Measurements from ENCODE around the gene SKI.

The SKI gene

DNA sequence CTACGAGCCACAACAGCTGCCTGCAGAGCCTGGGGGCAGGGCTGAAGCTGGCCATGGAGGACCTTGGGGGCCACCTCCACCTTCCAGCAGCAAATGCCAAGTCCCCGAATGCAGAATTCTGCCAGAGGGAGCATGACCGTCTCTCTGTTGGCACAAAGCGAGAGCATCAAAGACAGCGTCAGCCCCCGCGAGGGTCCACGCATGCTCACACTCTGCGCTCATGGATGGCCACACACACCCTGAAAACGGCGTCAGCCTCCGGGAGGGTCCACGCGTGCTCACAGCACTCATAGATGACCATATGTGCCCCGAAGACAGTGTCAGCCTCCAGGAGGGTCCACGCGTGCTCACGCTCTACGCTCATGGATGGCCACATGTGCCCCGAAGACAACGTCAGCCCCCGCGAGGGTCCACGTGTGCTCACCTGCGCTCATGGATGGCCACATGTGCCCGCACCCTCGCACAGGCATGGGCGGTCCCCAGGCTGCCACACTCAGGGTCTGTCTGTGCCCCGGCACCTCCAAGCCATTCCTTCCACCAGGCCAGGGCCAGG lies 116.7 kb downstream of the SKI start:
- no peak for DNase-seq

DNA sequence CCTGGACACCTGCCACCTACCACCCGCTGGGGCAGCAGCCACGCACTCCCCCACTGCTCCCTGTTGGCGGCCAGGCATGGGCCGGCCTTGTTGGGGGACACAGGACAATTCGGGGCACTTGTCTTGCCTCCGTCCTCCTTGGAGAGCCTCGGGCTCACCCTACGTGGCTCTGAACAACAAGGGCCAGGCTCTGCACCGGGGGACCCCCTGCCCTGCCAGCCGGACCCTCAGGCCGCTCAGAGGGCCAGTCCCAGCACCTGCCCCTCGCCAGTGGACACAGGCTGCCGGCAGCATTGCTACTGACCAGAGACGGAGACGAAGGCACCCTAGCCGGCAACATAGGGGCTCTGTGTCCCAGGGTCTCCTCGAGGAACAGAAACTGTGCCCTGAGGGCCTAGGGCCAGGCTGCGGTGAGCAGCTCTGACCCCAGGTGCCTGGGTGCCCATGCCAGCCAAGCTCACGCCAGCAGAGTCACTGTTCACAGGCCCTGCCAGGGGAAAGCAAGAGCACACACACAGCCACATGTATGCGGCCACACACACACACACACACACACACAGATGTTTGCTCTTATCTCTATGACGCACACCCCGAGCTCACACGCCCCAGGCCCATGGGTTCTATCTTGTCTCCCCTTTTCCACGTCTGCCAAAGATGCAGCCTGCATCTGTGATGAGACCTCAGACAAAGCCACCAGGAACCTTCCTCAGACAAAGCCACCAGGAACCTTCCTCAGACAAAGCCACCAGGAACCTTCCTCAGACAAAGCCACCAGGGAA lies 117.4 kb downstream of the SKI start:
- DNase-seq, result no peak

DNA sequence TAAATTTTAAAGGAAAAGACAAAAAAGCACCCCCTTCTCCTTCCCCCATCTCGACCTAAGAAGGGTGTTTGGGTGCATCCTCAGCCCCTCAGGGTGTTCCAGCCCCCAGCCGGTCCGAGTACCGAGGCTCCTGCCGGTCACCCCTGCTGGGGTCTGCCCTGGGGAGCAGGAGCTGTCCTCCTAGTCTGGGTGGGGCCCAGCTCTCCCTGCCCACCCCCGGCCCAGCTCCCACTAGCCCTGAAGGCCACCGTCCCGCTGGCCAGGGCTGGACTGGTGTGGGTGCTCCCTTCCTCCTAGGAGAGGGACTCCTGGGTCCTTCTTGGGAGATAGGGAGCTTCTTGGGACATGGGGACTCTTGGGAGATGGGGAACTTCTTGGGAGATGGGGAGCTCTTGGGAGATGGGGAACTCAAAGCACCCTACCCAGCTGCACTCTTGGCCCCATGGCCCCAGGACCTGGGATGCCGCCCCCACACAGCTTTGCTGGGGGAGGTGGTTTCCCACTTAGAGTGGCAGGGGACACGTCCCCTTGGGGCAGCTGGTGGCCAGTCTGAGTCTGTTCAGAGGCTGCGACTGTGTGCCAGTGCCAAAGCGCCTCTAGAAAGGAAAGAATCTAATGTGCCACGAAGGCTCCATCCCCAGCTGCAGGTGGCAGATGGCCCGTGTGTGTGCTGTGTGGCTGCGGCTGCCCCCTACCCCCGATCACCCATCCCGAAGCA lies 118.7 kb downstream of the SKI start:
- DNase-seq, result no peak

DNA sequence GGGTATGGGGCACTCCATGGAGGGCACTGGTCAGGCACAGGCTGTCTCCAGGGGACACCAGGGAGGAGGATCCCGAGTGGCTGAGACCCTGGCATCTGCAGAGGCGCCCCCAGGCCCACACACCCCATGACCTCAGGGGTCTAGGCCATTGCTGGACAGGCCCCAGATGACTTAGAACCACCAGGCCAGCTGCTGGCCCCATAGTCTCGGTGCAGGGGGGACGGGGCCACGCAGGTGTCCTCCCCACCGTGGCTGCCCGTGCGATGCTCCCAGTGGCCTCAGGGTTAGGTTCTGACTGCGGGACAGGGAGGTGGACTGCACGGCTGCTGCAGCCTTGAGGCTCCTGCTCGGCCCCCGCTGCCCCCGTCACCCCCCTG lies 119.3 kb downstream of the SKI start:
- DNase-seq, result no peak

DNA sequence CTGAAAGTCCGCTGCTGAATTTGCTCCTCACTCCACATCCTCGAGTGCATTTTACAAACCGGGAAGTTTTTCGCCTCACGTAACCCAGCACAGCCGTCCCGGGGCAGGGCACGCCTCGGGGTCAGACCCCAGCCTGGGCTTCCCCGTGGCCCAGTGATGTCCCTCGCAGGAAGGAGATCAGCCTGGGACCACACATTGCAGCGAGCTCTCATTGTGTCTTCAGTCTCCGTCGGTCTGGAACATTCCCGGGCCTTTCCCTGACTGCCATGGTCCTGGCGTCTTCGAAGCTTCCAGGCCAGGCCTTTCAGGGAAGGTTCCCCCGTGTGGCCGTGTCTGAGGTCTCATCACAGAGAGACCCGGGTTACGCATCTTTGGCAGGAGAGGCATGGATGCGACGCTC lies 119.8 kb downstream of the SKI start:
- no peak for DNase-seq

DNA sequence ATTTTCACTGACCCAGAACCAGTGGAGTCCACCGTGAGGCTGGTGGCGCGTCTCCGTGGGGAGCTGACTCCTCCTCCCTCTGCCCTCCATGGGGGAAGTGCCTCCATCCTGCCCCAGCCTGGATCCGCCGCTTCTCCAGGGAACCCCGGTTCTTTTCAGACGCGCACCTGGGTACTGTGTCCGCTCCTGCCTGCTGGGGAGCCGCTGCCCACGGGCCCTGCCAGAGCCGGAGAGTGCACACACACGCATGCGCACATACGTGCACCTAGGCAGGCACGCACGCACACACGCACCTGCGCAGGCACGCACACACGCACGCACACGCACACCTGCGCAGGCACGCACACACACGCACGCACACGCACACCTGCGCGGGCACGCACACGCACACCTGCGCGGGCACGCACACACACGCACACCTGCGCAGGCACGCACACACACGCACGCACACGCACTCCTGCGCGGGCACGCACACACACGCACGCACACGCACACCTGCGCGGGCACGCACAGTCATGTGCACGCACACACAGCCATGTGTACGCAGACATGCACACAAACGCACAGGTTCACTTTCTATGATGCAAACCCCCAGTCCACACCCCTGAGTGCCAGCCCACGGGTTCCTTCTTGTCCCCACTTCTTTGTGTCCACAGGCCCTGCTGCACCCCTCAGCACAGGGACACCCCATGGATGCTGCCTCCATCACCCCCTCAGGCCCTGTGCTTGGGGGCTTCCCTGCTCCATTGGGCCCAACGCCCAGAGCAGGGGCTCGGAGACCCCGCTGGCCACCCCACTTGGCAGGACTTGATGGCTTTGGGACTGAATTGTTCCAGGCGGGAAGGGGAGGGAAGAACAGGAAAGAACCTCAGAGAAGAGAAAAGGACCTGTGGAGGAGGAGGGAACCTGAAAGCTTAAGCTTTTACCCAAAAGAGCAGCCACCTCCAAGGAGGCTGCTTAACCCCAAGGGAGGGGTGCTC lies 120.5 kb downstream of the SKI start:
- DNase-seq, result no peak

DNA sequence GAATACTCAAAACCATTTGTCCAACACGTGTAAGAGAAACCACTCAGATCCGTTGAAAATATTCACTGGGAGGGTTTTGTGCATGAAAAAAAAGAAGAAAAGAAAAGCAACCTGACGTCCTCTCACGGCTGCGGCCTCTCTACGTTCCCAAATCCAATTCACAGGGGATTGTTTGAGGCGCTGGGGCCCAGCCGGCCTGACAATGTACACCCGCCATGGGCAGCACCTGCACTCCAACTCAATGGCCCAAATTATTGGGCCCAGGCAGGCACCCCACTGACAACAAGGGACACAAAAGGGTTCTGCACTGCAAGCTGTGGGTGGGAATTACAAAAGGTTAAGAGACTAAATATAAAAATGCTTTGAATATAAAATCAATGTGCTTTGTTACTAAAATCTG lies 121.7 kb downstream of the SKI start:
- DNase-seq, result no peak

DNA sequence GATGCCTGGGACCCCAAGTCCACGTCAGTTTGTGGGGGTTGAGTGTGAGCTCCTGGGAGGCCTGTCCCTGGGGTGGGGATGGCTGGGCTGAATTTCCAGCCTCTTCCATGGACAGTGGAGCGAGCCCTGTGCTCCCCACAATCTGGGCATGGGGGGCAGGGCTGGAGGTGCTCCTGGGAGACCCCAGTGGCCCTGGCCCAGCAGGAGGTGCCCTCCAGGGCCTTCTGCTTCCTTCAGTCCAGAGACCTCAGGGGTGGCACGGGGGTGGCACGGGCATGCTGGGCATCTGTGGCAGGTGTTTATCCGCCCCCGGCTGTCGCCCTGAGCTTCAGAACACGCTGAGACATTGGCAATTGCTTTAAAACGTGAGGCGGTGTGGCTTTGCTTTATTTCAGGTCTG lies 122.4 kb downstream of the SKI start:
- DNase-seq, result no peak

DNA sequence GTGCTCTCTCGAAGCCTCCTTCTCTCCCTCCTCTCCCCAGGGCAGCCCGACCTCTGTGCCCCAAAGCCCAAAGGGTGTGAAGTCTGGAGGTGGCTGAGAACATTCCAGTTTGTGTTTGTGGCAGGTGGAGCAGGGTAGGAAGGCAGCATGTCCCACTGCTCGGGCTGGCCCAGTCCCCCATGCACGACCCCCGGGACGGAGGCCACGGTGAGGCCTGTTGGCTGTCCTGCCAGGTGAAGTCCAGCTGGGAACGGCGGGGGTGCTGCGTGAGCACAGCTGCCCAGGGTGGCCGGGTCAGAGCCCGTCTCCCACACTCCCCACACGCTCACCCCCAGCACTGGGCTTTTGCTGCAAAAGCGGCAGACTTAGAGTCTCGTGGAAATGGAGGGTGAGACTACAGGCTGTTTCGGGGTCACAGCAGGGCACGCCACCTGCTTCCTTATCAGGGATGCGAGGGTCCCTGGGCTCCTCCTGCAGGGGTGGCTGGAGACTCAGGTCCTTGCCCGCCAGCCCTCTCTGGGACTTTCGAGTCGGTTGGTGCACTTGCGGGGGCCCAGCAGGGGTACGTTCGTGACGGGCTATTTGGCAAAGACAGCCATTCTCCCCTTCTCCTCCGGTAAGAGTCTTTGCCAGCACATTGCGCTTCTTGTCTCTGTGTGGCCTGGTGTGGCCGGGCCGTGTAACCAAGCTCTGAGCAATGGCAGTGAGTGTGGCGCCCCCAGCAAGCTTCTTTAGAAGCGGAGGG lies 123.0 kb downstream of the SKI start:
- DNase-seq, result no peak

DNA sequence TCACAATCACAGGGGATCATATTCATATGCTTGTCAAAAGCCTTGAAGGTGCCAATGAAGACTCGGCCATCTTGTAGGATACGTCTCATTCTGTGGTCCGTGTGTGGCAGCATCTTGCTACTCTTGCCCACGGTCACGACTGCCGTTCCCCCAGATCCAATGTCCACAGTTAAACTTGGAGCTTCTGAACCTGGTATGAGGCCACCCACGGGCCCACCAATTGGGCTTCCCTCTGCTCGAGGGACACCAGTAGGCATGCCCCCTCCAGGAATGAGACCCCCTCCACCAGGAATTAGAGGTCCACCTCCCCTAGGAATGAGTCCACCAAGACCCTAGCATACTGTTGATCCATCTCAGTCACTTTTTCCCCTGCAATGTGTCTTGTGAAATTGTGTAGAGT lies 123.6 kb downstream of the SKI start:
- no peak for DNase-seq

DNA sequence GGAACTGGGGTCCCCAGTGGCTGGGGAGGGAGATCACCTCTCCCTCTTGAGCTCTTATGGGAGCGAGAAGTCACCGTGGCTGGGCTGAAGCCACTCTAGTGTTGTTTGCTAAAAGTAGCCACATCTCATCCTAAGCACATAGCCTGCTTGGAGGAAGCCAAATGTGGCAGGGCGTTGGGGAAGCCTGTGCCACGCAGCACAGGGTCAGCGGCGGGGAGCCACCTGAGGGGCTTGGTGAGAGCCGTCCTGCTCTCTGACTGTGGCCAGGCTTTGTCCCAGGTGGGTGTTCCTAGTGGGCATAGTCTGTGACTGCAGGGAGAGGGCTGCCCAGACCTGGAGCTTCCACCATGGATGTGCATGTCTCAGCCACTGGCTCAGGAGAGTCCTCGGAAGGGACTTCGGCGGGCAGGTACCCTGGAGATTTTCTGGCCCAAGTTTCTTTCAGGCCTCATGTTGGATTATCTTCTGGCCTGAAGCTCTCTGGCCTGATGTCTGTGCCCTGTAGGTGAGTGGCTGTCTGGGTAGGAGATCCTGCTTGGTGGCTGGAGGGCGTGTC lies 124.3 kb downstream of the SKI start:
- DNase-seq, result no peak

DNA sequence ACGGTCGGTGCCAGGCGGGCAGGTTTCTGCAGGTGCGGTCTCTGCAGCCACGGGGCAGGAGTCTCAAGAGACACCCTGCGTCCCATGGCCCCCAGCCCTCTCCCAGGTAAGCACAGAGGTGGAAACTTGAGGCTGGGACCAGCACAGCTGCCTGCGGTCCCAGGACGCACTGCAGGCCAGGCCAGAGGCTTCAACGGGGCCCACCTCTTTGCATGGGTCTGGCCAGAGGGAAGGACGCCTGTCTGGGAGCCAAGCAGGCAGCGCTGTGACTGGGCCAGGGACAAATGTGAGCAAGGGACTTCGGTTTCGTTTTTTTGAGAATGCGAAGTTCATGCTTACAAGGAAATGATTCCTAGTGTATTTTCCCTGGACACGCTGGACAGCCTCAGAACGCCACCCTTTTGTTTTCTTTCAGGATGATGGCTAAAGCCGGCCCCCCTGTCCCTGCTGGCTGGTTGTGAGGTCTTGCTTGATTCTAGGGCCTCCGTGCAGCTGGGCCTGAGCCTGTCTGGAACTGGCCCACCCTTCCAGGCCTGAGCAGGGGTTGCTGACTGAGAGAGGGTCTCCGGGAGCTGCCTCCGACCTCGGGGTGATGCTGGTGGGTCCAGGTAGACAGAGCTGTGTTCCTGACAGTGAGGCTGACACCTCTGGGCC lies 124.9 kb downstream of the SKI start:
- no peak for DNase-seq

DNA sequence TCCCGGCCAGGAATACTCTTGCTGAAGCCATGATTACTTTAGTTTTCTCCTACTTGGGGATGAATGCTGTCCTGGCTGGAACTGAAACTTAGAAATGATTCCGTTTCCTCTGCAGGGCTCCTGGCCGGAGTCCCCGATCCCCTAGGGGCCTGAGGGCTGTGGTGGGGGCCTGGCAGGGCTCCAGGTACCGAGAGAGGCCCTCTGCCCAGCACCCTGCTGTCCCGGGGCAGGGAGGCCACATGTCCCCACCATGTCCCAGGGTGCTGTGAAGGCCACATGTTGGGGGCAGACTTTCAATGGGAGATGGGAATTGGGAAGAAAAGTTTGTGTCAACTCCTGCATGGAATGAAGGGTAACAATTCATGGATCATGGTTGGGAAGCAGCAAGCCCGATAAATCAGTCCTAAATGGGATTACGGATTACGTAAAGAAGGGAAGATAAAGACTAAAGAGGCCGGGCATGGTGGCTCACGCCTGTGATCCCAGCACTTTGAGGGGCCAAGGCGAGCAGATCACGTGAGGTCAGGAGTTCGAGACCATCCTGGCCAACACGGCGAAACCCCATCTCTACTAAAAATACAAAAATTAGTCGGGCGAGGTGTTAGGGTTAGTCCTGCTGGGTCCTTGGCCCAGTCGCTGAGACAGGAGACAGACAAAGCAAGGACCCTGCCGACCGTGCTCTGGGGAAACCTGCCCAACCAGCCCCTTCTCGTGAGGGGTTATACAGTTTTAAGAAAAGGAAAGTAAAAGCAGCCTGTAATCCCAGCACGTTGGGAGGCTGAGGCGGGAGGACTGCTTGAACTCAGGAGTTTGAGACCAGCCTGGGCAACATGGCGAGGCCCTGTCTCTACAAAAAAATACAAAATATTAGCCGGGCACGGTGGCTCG lies 125.7 kb downstream of the SKI start:
- DNase-seq, result no peak

DNA sequence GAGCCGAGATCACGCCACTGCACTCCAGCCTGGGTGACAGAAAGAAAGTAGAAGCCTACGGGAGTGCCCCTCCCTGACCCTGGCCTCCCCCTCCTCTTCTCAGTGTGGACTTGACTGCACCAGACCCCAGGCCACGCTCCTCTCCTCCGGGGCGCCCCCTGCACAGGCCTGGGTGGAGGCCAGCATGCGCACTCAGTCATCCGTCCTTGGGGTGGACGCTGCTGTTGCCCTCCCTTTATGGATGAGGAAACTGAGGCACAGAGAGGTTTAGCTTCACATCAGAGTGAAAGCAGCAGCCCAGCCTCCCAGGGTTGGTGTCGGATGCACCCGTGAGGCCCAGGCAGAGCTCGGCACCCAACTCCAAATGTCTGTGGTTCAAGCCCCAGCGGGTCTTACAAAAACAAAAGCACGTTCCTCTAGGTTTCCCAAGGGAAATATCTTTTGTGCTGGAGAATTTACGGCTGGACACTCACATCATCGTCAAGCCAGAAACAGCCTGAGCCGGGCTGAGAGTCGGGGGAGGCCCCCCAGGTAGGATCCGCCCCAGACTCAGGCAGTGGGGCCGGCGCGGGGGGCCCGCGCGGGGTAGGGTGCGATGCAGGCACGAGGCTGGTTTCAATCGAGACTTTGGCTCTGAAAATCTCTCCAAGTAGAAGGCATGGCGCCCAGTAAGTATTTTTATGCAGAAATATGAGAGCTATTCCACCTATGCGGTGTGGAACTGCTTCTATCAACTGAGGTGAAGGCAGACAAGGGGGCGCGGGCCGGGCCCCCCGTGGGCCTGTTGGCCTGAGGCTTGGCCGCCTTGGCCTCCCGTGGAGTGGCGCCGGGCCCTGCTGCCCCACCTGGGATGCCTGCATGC lies 126.6 kb downstream of the SKI start:
- DNase-seq, result no peak

DNA sequence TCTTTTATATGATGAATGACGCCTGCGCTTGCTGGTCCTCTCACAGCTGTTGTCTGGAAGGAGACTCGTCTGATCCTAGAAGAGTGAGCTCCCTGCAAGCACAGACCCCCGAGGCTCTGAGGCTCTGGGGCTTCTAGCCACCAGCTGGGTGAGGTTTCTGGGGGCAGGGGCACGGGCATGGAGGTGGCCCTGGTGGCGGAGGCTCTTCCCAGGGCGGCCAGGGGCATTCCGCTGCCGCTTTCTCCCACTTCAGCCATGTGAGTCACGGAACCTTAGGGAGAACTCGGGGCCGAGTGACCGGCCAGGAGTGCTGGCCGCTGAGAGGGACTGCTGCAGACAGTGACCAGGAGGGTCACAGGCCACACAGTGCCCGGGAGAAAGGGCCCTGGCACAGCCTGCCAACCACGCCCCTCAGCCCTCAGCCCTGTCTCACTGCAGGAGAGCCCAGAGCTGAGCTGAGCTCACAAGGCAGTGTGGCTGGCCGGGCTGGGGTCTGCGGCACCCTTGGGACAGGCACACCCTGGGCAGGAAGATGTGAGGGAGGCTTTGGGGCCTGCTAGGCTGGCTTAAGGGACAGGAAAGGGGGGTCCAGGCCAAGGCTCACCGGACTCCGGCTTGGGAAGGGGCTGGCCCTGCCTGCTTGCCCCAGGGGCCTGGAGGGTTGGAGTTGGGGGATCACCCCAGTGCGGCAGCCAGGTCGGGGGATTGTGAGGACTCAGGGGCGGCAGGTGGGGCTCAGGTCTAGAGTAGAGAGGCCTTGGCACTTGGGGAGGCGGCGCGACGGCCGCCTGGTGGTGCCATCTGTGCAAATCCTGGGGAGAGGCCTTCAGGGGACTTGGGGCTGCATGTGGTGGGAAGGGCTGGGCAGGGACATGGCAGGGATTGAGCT lies 127.5 kb downstream of the SKI start:
- DNase-seq, result no peak

DNA sequence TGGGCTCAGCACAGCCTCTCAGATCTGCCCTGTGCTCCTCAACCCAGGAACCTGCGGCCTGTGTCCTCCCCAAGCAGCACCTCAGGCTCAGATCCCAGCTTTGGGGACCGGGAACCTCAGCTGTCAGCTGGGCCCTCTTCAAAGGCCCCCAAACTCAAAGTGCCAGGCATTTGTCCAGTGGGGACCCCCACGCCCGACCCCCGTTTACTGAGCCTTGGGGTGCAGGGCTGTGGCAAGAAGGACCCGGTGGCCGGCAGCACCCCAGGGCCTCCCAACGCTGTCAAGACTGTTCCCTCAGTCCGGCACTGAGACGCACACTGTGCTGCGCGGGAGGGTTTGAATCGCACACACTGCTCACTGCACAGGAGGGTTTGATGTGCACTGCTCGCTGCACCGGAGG lies 128.3 kb downstream of the SKI start:
- DNase-seq, result no peak

DNA sequence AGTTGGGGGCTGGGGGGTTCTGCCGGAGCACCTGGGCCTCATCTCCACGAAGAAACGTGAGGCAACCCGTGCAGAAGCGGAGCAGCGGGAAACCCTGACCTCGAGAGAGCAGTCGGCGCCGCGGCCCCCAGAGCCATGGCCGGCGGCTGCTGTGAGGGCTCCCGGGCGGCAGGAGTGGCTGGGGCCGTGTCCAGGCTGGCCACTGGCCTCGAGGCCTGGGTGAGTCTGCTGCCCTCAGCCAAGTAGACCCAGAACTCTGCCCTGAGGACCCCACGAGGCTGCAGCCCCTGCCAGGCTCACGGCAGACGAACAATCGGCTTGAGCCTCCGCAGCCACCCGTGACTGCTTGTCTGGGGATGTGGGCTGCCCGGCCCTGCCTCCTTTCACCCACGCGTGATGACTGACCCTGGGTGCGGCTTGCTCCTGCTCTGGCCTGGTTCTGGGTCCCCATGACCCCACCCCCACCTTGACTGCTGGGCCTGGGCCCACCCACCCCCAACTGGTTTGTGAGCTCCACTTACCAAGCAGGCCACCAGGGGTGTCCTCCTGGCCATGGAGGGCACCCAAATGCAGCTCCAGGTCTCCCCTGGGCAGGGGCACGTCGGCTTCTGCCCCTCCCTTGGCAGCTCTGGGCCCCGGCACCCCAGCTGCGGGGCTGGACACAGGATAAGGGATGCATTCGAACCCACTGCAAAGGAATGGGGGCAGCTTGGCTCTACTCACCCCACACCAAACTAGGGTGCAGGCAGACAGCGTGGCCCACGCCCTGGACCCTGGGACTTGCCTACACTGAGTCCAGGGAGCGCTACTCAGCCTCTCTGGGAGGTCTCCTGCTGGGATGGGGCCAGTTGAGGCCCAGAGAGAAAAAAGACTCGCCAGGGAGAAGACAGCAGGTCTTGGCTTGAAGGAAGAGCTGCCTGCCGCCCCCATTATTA lies 129.1 kb downstream of the SKI start:
- DNase-seq, result no peak
